K562 (cell line): Measurements from ENCODE around the gene ABLIM2.

Source experiments
- CBX5 ChIP-seq: IDR thresholded peaks from 2 replicates; pipeline ENCODE4 v1.6.1; 2014; ENCODE audit warnings: low read depth, borderline replicate concordance
- CTCF ChIP-seq, 3 experiments: IDR thresholded peaks in 2 of 3; conservative IDR thresholded peaks in 1 of 3; 2 replicates each; pipeline ENCODE4 v1.5.1; 2011 to 2012; ENCODE audit warnings: low read length in 3 of 3, mild to moderate bottlenecking in 3 of 3, control low read depth in 2 of 3, improper control_type of control experiment in 1 of 3, inconsistent platforms in 1 of 3, low read depth in 1 of 3, mixed read lengths in 1 of 3, moderate library complexity in 1 of 3; ENCODE audit not compliant: insufficient read depth in 2 of 3
- NR2C1 ChIP-seq, 2 experiments: fragments of 450-650 bp; IDR thresholded peaks; 2 replicates each; pipeline ENCODE4 v1.6.1; 2017; ENCODE audit warnings: mild to moderate bottlenecking in 2 of 2, antibody characterized with exemption in 1 of 2, inconsistent platforms in 1 of 2, missing compliant biosample characterization in 1 of 2, missing genetic modification characterization in 1 of 2

GRCh38 chr4:8168832-8169598 lies 10.4 kb upstream of the ABLIM2 start:
- TF ChIP-seq NR2C1 (IDR thresholded peaks at IDR 0.05) (no peak), NR2C1 (tag; IDR thresholded peaks at IDR 0.05) (no peak), CBX5 (no peak), CTCF (IDR thresholded peaks at IDR 0.05 in 2 of 3, conservative IDR thresholded peaks at IDR 0.05 in 1 of 3; ENCODE audit: insufficient read depth in 2 of 3, low read depth in 1 of 3, low read length in 3 of 3) (no peak)
